H9 (cell line): ENCODE data around the gene KLHDC7B. TPM values are rescaled to one million over a fixed set of nuclear protein-coding genes. Genes with fewer than 3 reads are reported as not detected.

Source experiments
- DNase-seq: peaks from one replicate; pipeline ENCODE4 v3.0.0-alpha.2; 2017
- H2AFZ ChIP-seq: one replicate; pipeline ENCODE4 v1.6.1; 2013; ENCODE audit warnings: mild to moderate bottlenecking, low read length, control low read depth, moderate library complexity
- H2AK5ac ChIP-seq: 2 replicates; pipeline ENCODE4 v1.6.1; 2013; ENCODE audit warnings: low read length, control low read depth, mixed read lengths; ENCODE audit not compliant: insufficient read length
- H2BK120ac ChIP-seq: one replicate; pipeline ENCODE4 v1.6.1; 2013; ENCODE audit warnings: low read depth, mild to moderate bottlenecking, low read length, control low read depth, inconsistent platforms; ENCODE audit not compliant: poor library complexity, severe bottlenecking
- H2BK12ac ChIP-seq: 2 replicates; pipeline ENCODE4 v1.6.1; 2013; ENCODE audit warnings: low read length, control low read depth, mixed read lengths, low read depth; ENCODE audit not compliant: insufficient read length
- H2BK15ac ChIP-seq: 2 replicates; pipeline ENCODE4 v1.6.1; 2013; ENCODE audit warnings: low read depth, low read length, control low read depth
- H2BK20ac ChIP-seq: one replicate; pipeline ENCODE4 v1.6.1; 2013; ENCODE audit warnings: low read depth, mild to moderate bottlenecking, low read length, control low read depth, inconsistent platforms; ENCODE audit not compliant: poor library complexity, severe bottlenecking
- H2BK5ac ChIP-seq: 2 replicates; pipeline ENCODE4 v1.6.1; 2013; ENCODE audit warnings: low read length, control low read depth, mixed read lengths; ENCODE audit not compliant: insufficient read length
- H3K14ac ChIP-seq: 2 replicates; pipeline ENCODE4 v1.6.1; 2013; ENCODE audit warnings: low read length, control low read depth; ENCODE audit not compliant: insufficient read depth
- H3K18ac ChIP-seq: 2 replicates; pipeline ENCODE4 v1.6.1; 2013; ENCODE audit warnings: low read depth, mild to moderate bottlenecking, mixed read lengths, low read length, control low read depth; ENCODE audit not compliant: insufficient read length
- H3K23ac ChIP-seq: 2 replicates; pipeline ENCODE4 v1.6.1; 2013; ENCODE audit warnings: low read length, control low read depth, mixed read lengths, low read depth; ENCODE audit not compliant: insufficient read length
- H3K23me2 ChIP-seq: 2 replicates; pipeline ENCODE4 v1.6.1; 2013; ENCODE audit warnings: low read depth, mild to moderate bottlenecking, mixed read lengths, low read length, control low read depth; ENCODE audit not compliant: insufficient read length, poor library complexity, severe bottlenecking
- H3K27ac ChIP-seq: 2 replicates; pipeline ENCODE4 v1.5.1; 2013; ENCODE audit warnings: low read length, control low read depth, mixed read lengths, low read depth; ENCODE audit not compliant: insufficient read length
- H3K27me3 ChIP-seq: 2 replicates; pipeline ENCODE4 v1.6.1; 2013; ENCODE audit warnings: low read length, control low read depth, inconsistent platforms; ENCODE audit not compliant: insufficient read depth
- H3K4ac ChIP-seq: 2 replicates; pipeline ENCODE4 v1.6.1; 2013; ENCODE audit warnings: low read depth, mild to moderate bottlenecking, control low read depth, inconsistent platforms, low read length, moderate library complexity
- H3K4me1 ChIP-seq: 2 replicates; pipeline ENCODE4 v1.6.1; 2013; ENCODE audit warnings: low read length, control low read depth, inconsistent platforms; ENCODE audit not compliant: insufficient read depth
- H3K4me2 ChIP-seq: 2 replicates; pipeline ENCODE4 v1.6.1; 2013; ENCODE audit warnings: low read length, control low read depth, mixed read lengths; ENCODE audit not compliant: insufficient read length, insufficient read depth
- H3K56ac ChIP-seq: 2 replicates; pipeline ENCODE4 v1.6.1; 2013; ENCODE audit warnings: low read depth, mild to moderate bottlenecking, mixed read lengths, low read length, control low read depth; ENCODE audit not compliant: insufficient read length
- H3K79me1 ChIP-seq: 2 replicates; pipeline ENCODE4 v1.6.1; 2013; ENCODE audit warnings: low read depth, mild to moderate bottlenecking, moderate library complexity, low read length, control low read depth, inconsistent platforms; ENCODE audit not compliant: insufficient read depth, poor library complexity, severe bottlenecking
- H3K79me2 ChIP-seq: 2 replicates; pipeline ENCODE4 v1.6.1; 2013; ENCODE audit warnings: low read length, control low read depth, inconsistent platforms; ENCODE audit not compliant: insufficient read depth
- H3K9ac ChIP-seq: 2 replicates; pipeline ENCODE4 v1.6.1; 2013; ENCODE audit warnings: low read length, control low read depth, mixed read lengths; ENCODE audit not compliant: insufficient read length; ENCODE audit errors: extremely low read depth
- H3K9me3 ChIP-seq: one replicate; pipeline ENCODE4 v1.6.1; 2013; ENCODE audit warnings: low read depth, low read length, inconsistent platforms; ENCODE audit not compliant: control insufficient read depth
- H3T11ph ChIP-seq: one replicate; pipeline ENCODE4 v1.6.1; 2013; ENCODE audit warnings: mild to moderate bottlenecking, low read length, control low read depth, inconsistent platforms
- H4K20me1 ChIP-seq: one replicate; pipeline ENCODE4 v1.6.1; 2013; ENCODE audit not compliant: control insufficient read depth, insufficient read length, insufficient read depth
- H4K5ac ChIP-seq: 2 replicates; pipeline ENCODE4 v1.6.1; 2013; ENCODE audit warnings: low read depth, mild to moderate bottlenecking, mixed read lengths, low read length, control low read depth; ENCODE audit not compliant: insufficient read length
- H4K8ac ChIP-seq: replicated peaks from 2 replicates; pipeline ENCODE4 v1.6.1; 2013; ENCODE audit warnings: low read length, control low read depth, mixed read lengths, low read depth; ENCODE audit not compliant: insufficient read length
- H4K91ac ChIP-seq: 2 replicates; pipeline ENCODE4 v1.6.1; 2013; ENCODE audit warnings: low read depth, mild to moderate bottlenecking, moderate library complexity, mixed read lengths, low read length, control low read depth; ENCODE audit not compliant: insufficient read length
- H3K27ac Mint-ChIP-seq, 3 experiments: 2 replicates in 2 of 3; 3 replicates in 1 of 3; pipeline ENCODE4 v1.8.0; 2020 to 2021; ENCODE audit warnings: mixed read lengths in 3 of 3, mild to moderate bottlenecking in 1 of 3, moderate library complexity in 1 of 3
- H3K27me3 Mint-ChIP-seq: 2 replicates; pipeline ENCODE4 v1.8.0; 2021; ENCODE audit warnings: low read depth, mild to moderate bottlenecking, moderate library complexity, mixed read lengths
- H3K36me3 Mint-ChIP-seq, 3 experiments: 2 replicates in 2 of 3; 3 replicates in 1 of 3; pipeline ENCODE4 v1.8.0; 2020 to 2021; ENCODE audit warnings: low read depth in 3 of 3, mixed read lengths in 3 of 3; ENCODE audit not compliant: insufficient read depth in 1 of 3
- H3K4me1 Mint-ChIP-seq, 2 experiments: 2 replicates each; pipeline ENCODE4 v1.8.0; 2020; ENCODE audit warnings: mixed read lengths in 2 of 2
- H3K4me3 Mint-ChIP-seq, 2 experiments: 2 replicates in 1 of 2; 3 replicates in 1 of 2; pipeline ENCODE4 v1.8.0; 2020 to 2021; ENCODE audit warnings: mild to moderate bottlenecking in 2 of 2, mixed read lengths in 2 of 2, moderate library complexity in 1 of 2
- H3K9me3 Mint-ChIP-seq, 2 experiments: 2 replicates in 1 of 2; 3 replicates in 1 of 2; pipeline ENCODE4 v1.8.0; 2020; ENCODE audit warnings: mild to moderate bottlenecking in 2 of 2, mixed read lengths in 2 of 2, moderate library complexity in 1 of 2
- CTCF ChIP-seq: fragments of 200-600 bp; sonication (generic); conservative IDR thresholded peaks from 3 replicates; pipeline ENCODE4 v1.8.0; 2021; ENCODE audit warnings: antibody characterized with exemption, mild to moderate bottlenecking
- WGBS: extraction: QIAGEN DNeasy Blood & Tissue Kit; methylation state at CpG from one replicate; pipeline ENCODE4 v1.1.7; 2013; ENCODE audit warnings: missing lambda C conversion rate, low lambda C conversion rate, mixed read lengths; ENCODE audit not compliant: insufficient read length; ENCODE audit errors: extremely low coverage; 5-methylcytosine and 5-hydroxymethylcytosine counted together
- total RNA-seq: library from RNA; stranded (reverse); gene quantifications from 2 replicates; pipeline ENCODE4 v1.2.1, GENCODE V29; 2021

KLHDC7B gene
- total RNA-seq, 1 experiment from 2014 or later, result not detected

DNA sequence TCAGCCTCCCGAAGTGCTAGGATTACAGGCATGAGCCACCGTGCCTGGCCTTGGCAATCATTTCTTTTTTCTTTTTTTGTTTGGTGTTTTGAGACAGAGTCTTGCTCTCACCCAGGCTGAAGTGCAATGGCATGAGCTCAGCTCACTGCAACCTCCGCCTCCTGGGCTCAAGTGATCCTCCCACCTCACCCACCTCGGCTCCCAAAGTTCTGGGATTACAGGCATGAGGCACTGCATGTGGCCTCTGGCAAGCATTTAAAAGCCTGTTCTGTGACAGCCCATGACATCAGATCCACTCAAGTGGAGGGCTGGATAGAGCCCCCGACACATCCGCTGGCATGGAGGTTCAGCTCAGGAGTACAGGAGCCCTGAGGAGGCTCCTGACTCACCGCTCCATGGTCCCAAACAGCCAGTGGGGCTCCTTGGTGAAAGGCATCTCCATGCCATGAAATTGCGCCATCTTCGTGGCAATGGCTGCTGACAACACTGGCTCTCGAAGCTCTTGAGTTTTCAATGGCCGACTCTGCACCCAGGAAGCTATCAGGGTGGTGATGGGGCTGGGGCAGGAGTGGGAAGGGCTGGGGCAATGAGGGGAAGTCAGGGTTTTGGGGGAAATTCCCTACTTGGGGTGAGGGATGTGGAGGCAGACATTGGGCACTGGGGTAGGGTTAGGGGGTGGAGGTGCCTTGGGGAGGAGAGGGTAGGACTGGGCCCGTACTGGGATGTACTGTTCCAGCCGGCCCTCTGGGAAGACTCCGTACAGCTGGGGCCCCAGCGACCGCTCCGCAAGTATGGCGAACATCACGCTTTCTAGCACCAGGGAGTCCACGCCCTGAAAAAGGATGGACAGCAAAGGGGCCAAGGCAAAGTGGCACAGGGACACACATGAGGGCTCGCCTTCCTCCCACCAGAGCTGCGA, 35.6 kb downstream of the KLHDC7B start:
- H4K20me1 ChIP-seq, result no peaks in the 10 kb centered on the region
- no peak overlapping the region for H4K8ac ChIP-seq
- no peak overlapping the region for H3K27ac ChIP-seq
- no peak overlapping the region for H3K14ac ChIP-seq
- Mint-ChIP-seq H3K36me3 (peaks cover 4 to 29% (median 25%) of the 10 kb centered on the region in 3 experiments; a peak in 6 of 7 replicates), H3K4me1 (peaks cover 14 to 23% of the 10 kb centered on the region in 2 experiments), H3K4me3 (peak overlapping the region; percentile 80 to 88), H3K9me3 (no peaks in the 10 kb centered on the region), H3K27me3 (peaks cover 6% of the 10 kb centered on the region), H3K27ac (no peak overlapping the region; a peak in 1 of 7 replicates)
- H3K9me3 ChIP-seq, result no peaks in the 10 kb centered on the region
- H3K4me2 ChIP-seq, result peak overlapping the region; percentile 54
- no peak for DNase-seq
- H2BK12ac ChIP-seq, result no peak overlapping the region
- H3K56ac ChIP-seq, result no peak overlapping the region
- no peak overlapping the region for H2AK5ac ChIP-seq
- H3K23me2 ChIP-seq, result no peaks in the 10 kb centered on the region
- no peak overlapping the region for H2BK20ac ChIP-seq
- H4K5ac ChIP-seq, result no peak overlapping the region
- no peak overlapping the region for H2BK120ac ChIP-seq
- peak overlapping the region; percentile 51 for H3K9ac ChIP-seq
- WGBS, result no CpG with 5 or more reads among the region's 22 CpGs
- no peak overlapping the region for H3K23ac ChIP-seq
- no peak overlapping the region for H2BK5ac ChIP-seq
- no peak for TF ChIP-seq CTCF
- H4K91ac ChIP-seq, result no peak overlapping the region
- no peaks in the 10 kb centered on the region for H3K79me2 ChIP-seq
- H3K4me1 ChIP-seq, result peaks cover 2% of the 10 kb centered on the region; the same call in 1 of the 2 replicates
- no peaks in the 10 kb centered on the region for H3K27me3 ChIP-seq
- no peak overlapping the region for H3K4ac ChIP-seq
- no peak overlapping the region for H3K18ac ChIP-seq
- H3T11ph ChIP-seq, result no peak overlapping the region
- no peak overlapping the region for H2AFZ ChIP-seq
- no peak overlapping the region for H2BK15ac ChIP-seq
- peaks cover 4% of the 10 kb centered on the region for H3K79me1 ChIP-seq
